Measurements from ENCODE around the gene HOMER1.
"Not testable (repeated sequence)": the region's sequence is repeated elsewhere in the genome, so short reads cannot be mapped to it uniquely, and the experiment has no call there.

HOMER1 gene

GRCh38 chr5:79540939-79541338, 27.0 kb upstream of the HOMER1 start:
- H3K9ac ChIP-seq (ENCODE audit: low read depth, low read length) = no peak overlapping the region
- H3K4me3 ChIP-seq (ENCODE audit: low read depth, low read length) = no peak overlapping the region
- no peaks in the 10 kb centered on the region for H3K9me3 ChIP-seq (ENCODE audit: control insufficient read depth, insufficient read depth, low read length)
- no peaks in the 10 kb centered on the region for H3K36me3 ChIP-seq (ENCODE audit: control insufficient read depth, insufficient read depth, low read length)
- H3K4me1 ChIP-seq (ENCODE audit: control insufficient read depth, insufficient read depth, low read length) = no peaks in the 10 kb centered on the region
- no peaks in the 10 kb centered on the region for H3K27me3 ChIP-seq (ENCODE audit: control insufficient read depth, insufficient read depth, low read length)

GRCh38 chr5:79536193-79536906, 22.4 kb upstream of the HOMER1 start:
- H3K27me3 ChIP-seq (ENCODE audit: control insufficient read depth, insufficient read depth, low read length) = no peaks in the 10 kb centered on the region
- H3K9me3 ChIP-seq (ENCODE audit: control insufficient read depth, insufficient read depth, low read length) = no peaks in the 10 kb centered on the region
- H3K4me3 ChIP-seq (ENCODE audit: low read depth, low read length) = no peak overlapping the region
- H3K36me3 ChIP-seq (ENCODE audit: control insufficient read depth, insufficient read depth, low read length) = no peaks in the 10 kb centered on the region
- H3K4me1 ChIP-seq (ENCODE audit: control insufficient read depth, insufficient read depth, low read length) = no peaks in the 10 kb centered on the region
- no peak overlapping the region for H3K9ac ChIP-seq (ENCODE audit: low read depth, low read length)

GRCh38 chr5:79535477-79536192, 21.7 kb upstream of the HOMER1 start:
- no peaks in the 10 kb centered on the region for H3K9me3 ChIP-seq (ENCODE audit: control insufficient read depth, insufficient read depth, low read length)
- H3K4me1 ChIP-seq (ENCODE audit: control insufficient read depth, insufficient read depth, low read length) = no peaks in the 10 kb centered on the region
- H3K36me3 ChIP-seq (ENCODE audit: control insufficient read depth, insufficient read depth, low read length) = no peaks in the 10 kb centered on the region
- no peaks in the 10 kb centered on the region for H3K27me3 ChIP-seq (ENCODE audit: control insufficient read depth, insufficient read depth, low read length)
- no peak overlapping the region for H3K9ac ChIP-seq (ENCODE audit: low read depth, low read length)
- no peak overlapping the region for H3K4me3 ChIP-seq (ENCODE audit: low read depth, low read length)

GRCh38 chr5:79529110-79529509, 15.2 kb upstream of the HOMER1 start:
- H3K9ac ChIP-seq (ENCODE audit: low read depth, low read length) = no peak overlapping the region
- peaks cover 4% of the 10 kb centered on the region for H3K9me3 ChIP-seq (ENCODE audit: control insufficient read depth, insufficient read depth, low read length)
- H3K4me1 ChIP-seq (ENCODE audit: control insufficient read depth, insufficient read depth, low read length) = no peaks in the 10 kb centered on the region
- no peaks in the 10 kb centered on the region for H3K27me3 ChIP-seq (ENCODE audit: control insufficient read depth, insufficient read depth, low read length)
- no peaks in the 10 kb centered on the region for H3K36me3 ChIP-seq (ENCODE audit: control insufficient read depth, insufficient read depth, low read length)
- no peak overlapping the region for H3K4me3 ChIP-seq (ENCODE audit: low read depth, low read length)

DNA sequence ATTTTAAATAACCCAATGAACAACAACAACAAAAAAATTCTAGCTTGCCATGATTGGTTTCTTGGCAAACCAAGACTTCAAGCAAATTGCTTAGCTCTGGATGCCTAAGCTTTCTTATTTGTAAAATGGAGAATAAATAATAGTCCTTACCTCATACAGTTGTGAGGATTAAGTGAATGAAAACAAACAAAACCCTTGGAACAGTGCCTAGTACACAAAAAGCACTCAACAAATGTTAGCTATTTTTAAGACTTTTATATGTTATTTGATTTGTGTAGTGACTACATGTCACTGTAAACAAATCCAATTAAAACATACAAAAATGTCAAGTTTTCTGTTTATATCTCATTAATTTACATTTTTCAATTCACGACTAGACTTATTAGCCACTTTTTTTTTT, 13.5 kb upstream of the HOMER1 start:
- no peaks in the 10 kb centered on the region for H3K36me3 ChIP-seq (ENCODE audit: control insufficient read depth, insufficient read depth, low read length)
- H3K4me1 ChIP-seq (ENCODE audit: control insufficient read depth, insufficient read depth, low read length) = no peaks in the 10 kb centered on the region
- no peaks in the 10 kb centered on the region for H3K27me3 ChIP-seq (ENCODE audit: control insufficient read depth, insufficient read depth, low read length)
- H3K9me3 ChIP-seq (ENCODE audit: control insufficient read depth, insufficient read depth, low read length) = peaks cover 4% of the 10 kb centered on the region
- no peak overlapping the region for H3K9ac ChIP-seq (ENCODE audit: low read depth, low read length)
- H3K4me3 ChIP-seq (ENCODE audit: low read depth, low read length) = no peak overlapping the region

DNA sequence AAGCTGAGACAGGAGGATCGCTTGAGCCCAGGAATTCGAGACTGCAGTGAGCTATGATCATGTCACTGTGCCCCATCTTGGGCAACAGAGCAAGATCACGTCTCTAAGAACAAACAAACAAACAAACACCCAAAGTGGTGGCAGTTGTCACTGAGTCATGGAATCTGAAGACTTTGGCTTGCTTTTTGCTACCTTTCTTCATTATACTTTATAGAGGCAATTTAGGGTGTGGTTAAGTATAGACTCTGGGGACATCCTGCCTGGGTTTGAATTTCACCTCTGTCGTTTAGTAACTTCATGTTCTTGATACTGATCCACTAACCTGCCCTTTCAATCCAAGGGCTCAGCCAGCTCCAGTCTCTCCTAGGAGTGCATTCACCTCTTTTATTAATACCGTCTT, 13.0 kb upstream of the HOMER1 start:
- no peak overlapping the region for H3K4me3 ChIP-seq (ENCODE audit: low read depth, low read length)
- peaks cover 4% of the 10 kb centered on the region for H3K9me3 ChIP-seq (ENCODE audit: control insufficient read depth, insufficient read depth, low read length)
- H3K36me3 ChIP-seq (ENCODE audit: control insufficient read depth, insufficient read depth, low read length) = no peaks in the 10 kb centered on the region
- no peaks in the 10 kb centered on the region for H3K4me1 ChIP-seq (ENCODE audit: control insufficient read depth, insufficient read depth, low read length)
- no peak overlapping the region for H3K9ac ChIP-seq (ENCODE audit: low read depth, low read length)
- H3K27me3 ChIP-seq (ENCODE audit: control insufficient read depth, insufficient read depth, low read length) = no peaks in the 10 kb centered on the region

DNA sequence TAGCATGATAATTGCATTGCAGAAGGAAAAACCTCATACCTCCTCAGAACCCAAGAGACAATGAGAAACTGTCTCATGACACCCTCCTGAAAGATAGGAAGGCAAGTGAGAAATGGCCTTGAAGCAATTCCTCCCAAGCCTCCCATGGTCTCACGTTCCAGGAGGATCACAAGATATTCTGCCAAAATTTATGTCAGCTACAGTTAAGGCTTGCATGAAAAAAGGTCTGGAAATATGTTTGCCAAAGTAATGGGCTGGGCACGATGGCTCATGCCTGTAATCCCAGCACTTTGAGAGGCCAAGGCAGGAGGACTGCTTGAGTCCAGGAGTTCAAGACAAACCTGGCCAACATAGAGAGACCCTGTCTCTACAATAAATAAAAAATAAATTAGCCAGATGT, 12.6 kb upstream of the HOMER1 start:
- H3K4me3 ChIP-seq (ENCODE audit: low read depth, low read length) = no peak overlapping the region
- no peak overlapping the region for H3K9ac ChIP-seq (ENCODE audit: low read depth, low read length)
- H3K36me3 ChIP-seq (ENCODE audit: control insufficient read depth, insufficient read depth, low read length) = no peaks in the 10 kb centered on the region
- H3K9me3 ChIP-seq (ENCODE audit: control insufficient read depth, insufficient read depth, low read length) = peaks cover 4% of the 10 kb centered on the region
- H3K4me1 ChIP-seq (ENCODE audit: control insufficient read depth, insufficient read depth, low read length) = no peaks in the 10 kb centered on the region
- H3K27me3 ChIP-seq (ENCODE audit: control insufficient read depth, insufficient read depth, low read length) = no peaks in the 10 kb centered on the region

- Histone ChIP-seq H3K27me3 (ENCODE audit: control insufficient read depth, insufficient read depth, low read length) (no peaks in the 10 kb centered on the region), H3K4me1 (ENCODE audit: control insufficient read depth, insufficient read depth, low read length) (no peaks in the 10 kb centered on the region), H3K36me3 (ENCODE audit: control insufficient read depth, insufficient read depth, low read length) (no peaks in the 10 kb centered on the region), H3K9ac (ENCODE audit: low read depth, low read length) (no peak overlapping the region), H3K9me3 (ENCODE audit: control insufficient read depth, insufficient read depth, low read length) (peaks cover 4% of the 10 kb centered on the region), H3K4me3 (ENCODE audit: low read depth, low read length) (no peak overlapping the region)
Measured at GRCh38 chr5:79521156-79521555, 7.2 kb upstream of the HOMER1 start.

DNA sequence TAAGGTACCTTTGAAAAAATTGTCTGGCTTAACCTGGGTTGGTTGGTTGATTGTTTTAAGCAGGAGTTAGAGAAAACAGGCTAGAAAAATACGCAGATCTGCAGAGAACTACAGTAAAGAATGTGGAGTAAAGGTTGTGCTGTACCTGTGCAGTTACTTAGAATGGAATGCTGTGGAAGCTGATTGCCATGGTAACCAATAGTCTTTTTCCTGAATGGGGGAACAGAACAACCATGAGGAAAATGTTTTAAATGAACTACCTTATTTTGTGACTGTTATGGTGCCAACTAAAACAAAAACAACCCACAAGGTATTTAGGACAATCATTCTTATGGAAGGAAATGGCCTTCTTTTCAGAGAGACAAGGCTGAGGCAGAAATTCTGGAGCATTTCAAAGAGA, 4.8 kb upstream of the HOMER1 start:
- H3K4me1 ChIP-seq (ENCODE audit: control insufficient read depth, insufficient read depth, low read length) = no peaks in the 10 kb centered on the region
- H3K4me3 ChIP-seq (ENCODE audit: low read depth, low read length) = no peak overlapping the region
- no peaks in the 10 kb centered on the region for H3K36me3 ChIP-seq (ENCODE audit: control insufficient read depth, insufficient read depth, low read length)
- H3K9me3 ChIP-seq (ENCODE audit: control insufficient read depth, insufficient read depth, low read length) = no peaks in the 10 kb centered on the region
- no peak overlapping the region for H3K9ac ChIP-seq (ENCODE audit: low read depth, low read length)
- no peaks in the 10 kb centered on the region for H3K27me3 ChIP-seq (ENCODE audit: control insufficient read depth, insufficient read depth, low read length)

- Histone ChIP-seq H3K36me3 (ENCODE audit: control insufficient read depth, insufficient read depth, low read length) (no peaks in the 10 kb centered on the region), H3K4me1 (ENCODE audit: control insufficient read depth, insufficient read depth, low read length) (no peaks in the 10 kb centered on the region), H3K9me3 (ENCODE audit: control insufficient read depth, insufficient read depth, low read length) (no peaks in the 10 kb centered on the region), H3K27me3 (ENCODE audit: control insufficient read depth, insufficient read depth, low read length) (no peaks in the 10 kb centered on the region), H3K9ac (ENCODE audit: low read depth, low read length) (no peak overlapping the region), H3K4me3 (ENCODE audit: low read depth, low read length) (no peak overlapping the region)
Measured at GRCh38 chr5:79517601-79518000, 3.7 kb upstream of the HOMER1 start.

DNA sequence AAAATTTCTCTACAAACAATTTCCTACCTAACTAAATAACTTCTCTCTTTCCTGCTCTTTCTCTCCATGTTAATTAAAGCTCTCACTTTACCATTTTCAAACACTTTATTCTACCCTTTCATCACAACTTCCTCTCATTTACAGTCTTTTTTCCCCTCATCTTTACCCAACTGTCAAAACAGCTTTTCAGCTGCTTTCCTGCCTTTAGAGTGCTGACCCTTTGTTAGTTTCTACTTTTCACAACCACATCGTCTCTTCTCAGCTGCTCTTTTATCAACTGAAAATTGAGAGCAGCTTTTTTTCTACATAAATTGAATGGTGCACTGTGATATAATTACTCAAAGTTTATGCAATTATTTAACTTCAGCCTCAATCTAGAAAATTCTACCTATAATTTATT, 3.1 kb upstream of the HOMER1 start:
- Histone ChIP-seq H3K36me3 (ENCODE audit: control insufficient read depth, insufficient read depth, low read length) (no peaks in the 10 kb centered on the region), H3K27me3 (ENCODE audit: control insufficient read depth, insufficient read depth, low read length) (no peaks in the 10 kb centered on the region), H3K4me3 (ENCODE audit: low read depth, low read length) (no peak overlapping the region), H3K9me3 (ENCODE audit: control insufficient read depth, insufficient read depth, low read length) (no peaks in the 10 kb centered on the region), H3K4me1 (ENCODE audit: control insufficient read depth, insufficient read depth, low read length) (no peaks in the 10 kb centered on the region), H3K9ac (ENCODE audit: low read depth, low read length) (no peak overlapping the region)

GRCh38 chr5:79516331-79516730, 2.4 kb upstream of the HOMER1 start:
- not testable (repeated sequence) for H3K9ac ChIP-seq (ENCODE audit: low read depth, low read length); H3K36me3 ChIP-seq (ENCODE audit: control insufficient read depth, insufficient read depth, low read length); H3K4me3 ChIP-seq (ENCODE audit: low read depth, low read length); H3K4me1 ChIP-seq (ENCODE audit: control insufficient read depth, insufficient read depth, low read length); H3K27me3 ChIP-seq (ENCODE audit: control insufficient read depth, insufficient read depth, low read length); H3K9me3 ChIP-seq (ENCODE audit: control insufficient read depth, insufficient read depth, low read length)

All from iPS-15b (cell line).